GM19395 (cell line): Measurements from ENCODE around the gene HOOK1.

Experiments
- ATAC-seq: cut with Tn5 transposase; IDR thresholded peaks from one replicate; pipeline ENCODE4 v1.9.1; 2021; ENCODE audit warnings: mild to moderate bottlenecking, moderate library complexity; ENCODE audit not compliant: unreplicated experiment

Gene HOOK1

DNA sequence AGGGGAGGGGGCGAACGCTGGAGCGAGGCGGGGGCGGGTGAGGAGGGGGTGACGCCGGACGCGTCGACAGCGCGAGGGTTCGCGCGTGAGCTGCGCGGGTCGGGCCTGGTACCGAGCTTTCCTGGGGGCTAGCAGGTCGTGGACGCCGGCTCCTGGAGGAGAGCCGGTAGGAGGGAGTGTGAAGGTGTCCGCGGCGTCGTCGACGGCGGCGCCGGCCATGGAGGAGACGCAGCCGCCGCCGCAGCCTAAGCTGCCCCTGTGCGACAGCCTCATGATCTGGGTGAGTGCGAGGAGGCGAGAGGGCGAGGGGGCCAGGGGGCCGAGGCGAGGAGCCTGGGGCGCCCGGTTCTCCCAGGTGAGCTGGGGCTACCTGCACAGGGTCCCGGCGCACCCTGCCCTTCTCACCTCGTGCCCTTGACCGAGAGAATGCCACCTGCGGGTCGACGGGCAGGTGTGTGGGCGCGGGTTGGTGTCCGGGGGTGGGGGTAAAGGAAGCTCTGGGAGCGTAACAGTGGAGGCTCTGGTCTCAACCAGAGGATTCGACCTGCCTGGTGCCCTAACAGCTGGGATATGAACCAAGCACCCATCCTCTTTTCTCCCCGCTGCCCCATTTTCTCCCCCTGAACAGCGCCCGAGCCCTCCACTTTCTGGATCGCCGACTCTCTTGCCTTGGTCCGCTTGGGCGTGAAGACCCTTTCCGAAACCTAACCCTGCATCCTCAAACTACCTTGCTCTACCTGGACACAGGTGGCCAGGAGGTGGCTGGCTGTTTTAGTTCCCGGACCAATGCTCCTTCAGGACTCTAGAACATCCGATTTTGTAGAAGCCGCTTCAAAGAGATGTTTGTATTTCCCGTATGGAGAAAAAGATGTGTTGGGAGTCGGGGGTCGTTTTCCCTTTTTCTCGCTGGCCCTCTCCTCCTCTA is at the start of gene HOOK1:
HOOK1 (plus strand) TSS at position 49 of the 925 bp plus-strand sequence; CDS start at position 218, 169 bp downstream.
- peak; percentile 32 for ATAC-seq

GRCh38 chr1:59765011-59765730 is 49.6 kb upstream of the HOOK1 start:
- ATAC-seq, result no peak

DNA sequence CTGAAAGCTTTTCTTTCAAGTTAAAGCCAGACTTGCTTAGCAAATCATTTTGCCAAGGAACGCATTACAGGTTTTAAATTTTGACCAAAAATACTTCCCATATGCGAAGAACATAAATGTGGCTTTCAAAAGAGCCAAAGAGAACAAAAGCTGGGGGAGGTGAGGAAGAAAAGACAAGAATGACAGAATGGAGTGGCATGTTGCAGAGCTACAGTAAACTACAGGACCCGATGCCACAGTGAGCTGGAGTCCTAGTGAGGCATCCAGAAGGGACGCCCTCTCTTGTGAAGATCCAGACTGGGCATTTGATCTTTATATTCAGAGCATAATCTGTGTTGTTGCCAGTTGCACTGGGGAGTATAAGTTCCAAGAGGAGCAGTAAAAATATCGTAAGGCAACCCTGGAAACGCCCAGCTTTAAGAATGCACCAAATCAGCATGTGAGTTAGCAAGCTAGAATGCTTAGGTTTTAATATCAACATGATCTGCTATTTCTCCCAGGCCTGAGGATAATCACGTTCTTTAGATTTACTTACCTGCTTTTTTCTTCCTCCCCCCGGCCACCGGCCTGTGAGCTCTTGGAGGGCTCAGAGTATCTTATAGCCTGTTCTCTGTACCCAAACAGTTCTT is 48.4 kb upstream of the HOOK1 start:
- ATAC-seq, result no peak

DNA sequence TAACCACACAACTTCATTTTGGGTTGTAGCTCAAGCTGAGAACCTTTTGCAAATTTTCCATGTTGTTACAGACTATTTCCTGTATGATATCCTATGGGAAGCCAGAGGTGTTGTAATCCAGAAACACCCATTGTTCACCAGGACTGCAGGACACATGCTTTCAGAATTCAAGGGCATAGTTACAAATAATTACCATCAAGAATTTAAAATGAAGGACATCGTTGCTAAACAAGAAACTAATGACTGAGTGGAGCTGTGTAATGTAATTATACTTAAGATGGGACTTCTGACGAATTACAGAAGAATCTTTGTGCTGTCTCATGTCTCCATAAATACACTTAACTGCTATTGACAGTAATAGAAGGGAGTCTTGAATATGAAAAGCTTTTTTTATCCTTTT is 47.6 kb upstream of the HOOK1 start:
- no peak for ATAC-seq

GRCh38 chr1:59768792-59769735 is 45.7 kb upstream of the HOOK1 start:
- ATAC-seq, result no peak

DNA sequence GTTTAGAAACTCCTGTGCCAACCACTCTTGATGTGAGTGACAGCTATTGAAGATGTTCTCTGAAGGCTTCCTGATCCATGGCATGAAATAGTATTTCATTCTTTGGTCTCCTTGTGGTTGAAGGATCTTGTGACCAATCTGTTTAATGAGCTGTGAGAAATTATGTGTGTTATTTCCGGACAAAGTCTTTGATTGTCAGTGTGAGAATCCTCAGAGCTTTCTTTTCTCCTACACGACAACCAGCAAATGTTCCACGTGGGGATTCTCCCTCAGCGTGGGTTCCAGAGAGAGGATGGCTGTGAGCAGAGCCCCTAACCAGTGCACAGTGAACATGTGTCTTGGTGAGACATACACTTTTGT is 45.0 kb upstream of the HOOK1 start:
- no peak for ATAC-seq

DNA sequence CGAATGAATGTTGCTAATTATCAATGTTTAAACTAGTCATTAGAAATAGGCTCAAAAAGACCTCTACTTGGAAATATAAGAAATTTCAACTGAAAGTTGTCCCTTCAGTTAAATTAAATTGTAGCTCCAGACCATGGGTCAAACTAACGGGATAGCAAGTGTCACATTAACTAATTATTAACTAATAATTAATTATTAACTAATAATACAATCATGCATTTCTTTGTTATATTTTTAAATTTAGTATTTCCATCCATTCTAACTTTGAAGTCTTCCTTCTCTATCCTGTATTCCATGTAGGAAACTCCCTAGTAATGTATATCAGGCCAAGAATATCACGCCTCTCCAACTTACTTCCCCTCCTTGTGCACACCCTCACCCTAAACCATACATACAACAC is 43.4 kb upstream of the HOOK1 start:
- ATAC-seq, result no peak

- no peak for ATAC-seq
Measured at GRCh38 chr1:59775480-59775879, 39.3 kb upstream of the HOOK1 start.

GRCh38 chr1:59776960-59777852 is 37.5 kb upstream of the HOOK1 start:
- no peak for ATAC-seq

DNA sequence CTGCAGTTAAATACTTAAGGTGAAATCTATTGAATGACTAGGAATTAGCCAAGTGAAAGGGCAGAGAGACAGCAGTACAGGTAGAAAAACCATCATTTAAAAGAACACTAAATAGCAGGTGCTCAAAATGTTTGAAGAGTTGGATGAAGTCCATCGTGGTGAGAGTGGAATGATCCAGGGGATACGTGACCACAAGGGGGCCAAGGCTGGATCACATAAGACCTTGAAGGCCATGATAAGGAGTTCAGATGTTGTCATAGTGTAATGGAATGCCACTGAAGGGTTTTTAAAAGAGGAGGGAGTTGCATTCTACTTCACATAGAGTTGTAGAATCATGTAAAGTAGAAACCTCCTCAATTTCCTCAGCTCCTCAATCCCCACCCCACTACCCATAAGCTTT is 34.8 kb upstream of the HOOK1 start:
- no peak for ATAC-seq

GRCh38 chr1:59788825-59789224 is 25.9 kb upstream of the HOOK1 start:
- no peak for ATAC-seq

- no peak for ATAC-seq
Measured at GRCh38 chr1:59798600-59798999, 16.1 kb upstream of the HOOK1 start.

DNA sequence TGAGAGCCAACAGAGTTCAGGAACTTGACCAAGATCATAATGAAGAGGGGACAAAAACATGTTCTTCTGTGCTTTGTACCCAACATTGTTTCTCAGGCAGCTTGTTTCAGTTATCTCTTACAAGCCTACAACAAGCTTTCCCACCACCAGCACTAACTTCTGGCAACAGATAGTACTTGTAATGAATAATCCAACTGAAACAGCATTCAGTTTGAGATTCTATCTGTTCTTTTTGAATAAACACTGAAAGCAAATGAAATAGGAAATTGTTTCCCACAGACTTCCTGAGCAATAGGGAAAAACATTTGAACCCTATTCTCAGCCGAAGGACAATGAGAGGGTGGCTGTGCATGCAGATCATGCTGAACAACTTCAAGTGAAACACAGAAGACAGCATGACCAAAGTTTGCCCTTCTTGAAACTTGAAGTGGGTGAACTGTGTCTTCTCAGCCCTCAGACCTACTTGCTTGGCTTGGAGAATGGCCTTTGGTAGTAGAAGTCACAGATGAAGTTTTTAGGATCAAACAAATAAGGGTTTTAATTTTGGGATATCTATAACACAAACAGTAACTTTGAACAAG is 11.2 kb upstream of the HOOK1 start:
- no peak for ATAC-seq

DNA sequence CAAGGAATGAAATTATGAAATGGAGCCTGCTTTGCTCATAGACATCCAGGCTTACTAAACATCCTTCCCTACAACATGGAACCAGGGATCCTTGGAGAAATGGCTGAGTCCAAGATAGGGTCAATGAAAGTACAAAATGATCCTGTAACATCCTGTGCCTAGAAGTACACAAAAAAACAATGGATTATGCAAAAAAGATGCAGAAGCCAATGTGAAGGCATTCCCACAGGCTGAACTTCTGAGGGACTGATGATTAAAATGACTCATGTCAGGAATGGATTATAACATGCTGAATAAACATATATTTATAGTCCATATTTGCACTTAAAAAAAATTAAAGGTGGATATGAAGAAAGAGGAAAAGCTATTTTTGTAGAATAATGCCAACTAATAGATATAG is 10.4 kb upstream of the HOOK1 start:
- no peak for ATAC-seq

- no peak for ATAC-seq
Measured at GRCh38 chr1:59805554-59805953, 9.2 kb upstream of the HOOK1 start.

DNA sequence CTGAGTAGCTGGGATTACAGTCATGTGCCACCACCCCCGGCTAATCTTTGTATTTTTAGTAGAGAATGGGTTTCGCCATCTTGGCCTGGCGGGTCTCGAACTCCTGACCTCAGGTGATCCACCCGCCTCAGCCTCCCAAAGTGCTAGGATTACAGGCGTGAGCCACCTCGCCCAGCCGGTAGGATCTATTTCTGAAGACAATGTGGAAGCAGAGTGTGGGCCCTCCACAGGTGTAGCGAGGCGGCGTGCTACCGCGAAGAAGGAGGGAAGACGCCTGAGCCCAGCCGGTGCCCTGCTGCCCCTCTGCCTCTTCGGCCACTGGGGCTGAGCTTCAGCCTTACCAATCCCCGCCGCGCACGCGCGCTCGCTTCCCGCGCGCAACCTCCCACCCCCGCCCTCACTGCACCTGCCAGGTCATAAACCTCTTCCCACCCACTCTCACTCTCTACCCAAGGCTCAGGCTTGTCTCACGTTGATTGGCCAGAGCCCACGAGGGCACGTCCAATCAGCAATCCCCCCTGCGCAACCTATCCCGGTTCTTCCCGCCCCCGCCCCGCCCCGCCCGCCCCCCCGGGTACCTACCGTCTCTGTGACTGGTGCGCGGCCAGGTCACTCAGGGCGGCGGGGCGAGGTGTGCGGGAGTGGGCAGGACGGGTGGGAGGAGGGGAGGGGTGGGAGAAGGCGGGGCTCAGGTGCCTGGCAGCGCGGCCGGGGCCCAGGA is 409 bp upstream of the HOOK1 start:
- ATAC-seq, result peak; percentile 99

- ATAC-seq, result no peak
Measured at GRCh38 chr1:59815892-59816291, 1.1 kb downstream of the HOOK1 start.

GRCh38 chr1:59816318-59816878 is 1.6 kb downstream of the HOOK1 start:
- ATAC-seq, result no peak
